NCI-H82 treated with DMSO at 0.1 percent for 48 hours (cell line): ENCODE measurements around the gene RICTOR.
A peak's percentile ranks its signal among the peaks of the same experiment; 100 is the strongest.

Experiments used
- DNase-seq: peaks from one replicate; lab custom pipeline; 2025; ENCODE audit not compliant: unreplicated experiment; lab: John Stamatoyannopoulos, UW

Gene RICTOR

GRCh38 chr5:39074017-39074814, at the start of gene RICTOR:
Gene RICTOR, minus strand, starts transcription at chr5:39074399. Its CDS starts 22 bp downstream, at chr5:39074377.
- peak; percentile 45 for DNase-seq

DNA sequence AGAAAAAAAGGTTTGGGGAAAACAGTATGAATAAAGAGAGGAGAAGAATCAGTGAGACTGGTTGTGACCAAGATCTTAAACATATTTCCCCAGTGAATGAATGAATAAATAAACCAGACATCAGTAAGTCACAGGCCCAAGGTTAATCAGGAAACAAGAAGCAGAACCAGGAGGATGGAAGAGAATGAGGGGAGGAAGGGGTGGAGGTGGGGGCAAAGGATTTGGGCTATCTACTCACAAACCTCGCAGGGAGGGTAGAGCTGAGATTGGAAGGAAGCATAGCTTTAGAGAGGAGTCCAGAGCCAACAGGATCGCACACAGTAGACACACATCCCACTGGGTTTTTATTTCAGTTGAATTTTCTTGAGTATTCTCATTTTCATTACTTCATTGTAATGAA, 47.7 kb upstream of the RICTOR start:
- DNase-seq, result no peak

GRCh38 chr5:39121315-39121714, 47.1 kb upstream of the RICTOR start:
- DNase-seq, result no peak

DNA sequence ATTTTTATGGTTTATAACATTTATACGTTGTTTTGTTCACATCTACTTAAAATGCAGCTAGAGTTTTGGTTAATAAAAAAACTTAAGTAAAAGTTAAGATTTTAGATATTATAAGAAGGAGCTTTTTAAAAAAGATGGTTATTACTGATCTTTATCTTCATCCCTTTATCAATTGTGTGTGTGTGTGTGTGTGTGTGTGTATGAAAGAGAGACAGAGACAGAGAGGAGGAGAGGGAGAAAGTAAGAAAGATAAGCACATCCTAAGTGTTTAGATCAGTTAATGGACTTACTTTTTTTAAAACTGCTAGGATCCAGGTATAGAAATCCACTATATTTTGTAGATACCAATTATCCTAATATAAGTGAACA, 45.8 kb upstream of the RICTOR start:
- DNase-seq, result no peak

DNA sequence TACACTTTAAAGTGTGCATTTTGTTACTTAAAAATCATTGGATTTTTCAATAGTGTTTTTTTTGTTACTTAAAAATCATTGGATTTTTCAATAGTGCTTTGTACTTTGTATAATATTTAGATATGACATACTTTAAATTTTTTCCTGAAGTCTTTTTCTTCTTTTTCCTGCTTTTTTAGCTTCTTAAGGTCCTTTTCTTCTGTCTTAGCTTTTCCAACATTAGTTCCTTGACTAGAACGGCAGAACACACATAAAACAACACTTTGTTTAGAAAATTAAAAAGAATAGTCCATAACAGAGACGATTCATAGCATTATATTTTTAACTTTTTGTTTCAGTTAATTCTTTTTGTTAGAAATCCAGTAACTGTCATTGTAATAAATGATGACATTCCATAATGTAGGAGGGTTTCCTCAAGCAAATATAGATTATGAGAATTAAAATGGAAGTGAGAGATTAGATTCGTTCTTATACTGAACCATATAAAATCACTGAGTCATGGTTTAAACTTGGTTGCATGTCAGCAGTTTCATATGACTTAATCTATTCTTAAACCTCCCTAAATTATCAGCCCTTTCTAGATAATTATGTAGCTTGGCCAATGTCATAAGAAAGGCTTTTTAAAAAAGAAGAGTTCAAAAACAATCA, 45.3 kb upstream of the RICTOR start:
- no peak for DNase-seq

- DNase-seq, result no peak
Measured at GRCh38 chr5:39118638-39119037, 44.4 kb upstream of the RICTOR start.

- DNase-seq, result no peak
Measured at GRCh38 chr5:39117401-39117800, 43.2 kb upstream of the RICTOR start.

DNA sequence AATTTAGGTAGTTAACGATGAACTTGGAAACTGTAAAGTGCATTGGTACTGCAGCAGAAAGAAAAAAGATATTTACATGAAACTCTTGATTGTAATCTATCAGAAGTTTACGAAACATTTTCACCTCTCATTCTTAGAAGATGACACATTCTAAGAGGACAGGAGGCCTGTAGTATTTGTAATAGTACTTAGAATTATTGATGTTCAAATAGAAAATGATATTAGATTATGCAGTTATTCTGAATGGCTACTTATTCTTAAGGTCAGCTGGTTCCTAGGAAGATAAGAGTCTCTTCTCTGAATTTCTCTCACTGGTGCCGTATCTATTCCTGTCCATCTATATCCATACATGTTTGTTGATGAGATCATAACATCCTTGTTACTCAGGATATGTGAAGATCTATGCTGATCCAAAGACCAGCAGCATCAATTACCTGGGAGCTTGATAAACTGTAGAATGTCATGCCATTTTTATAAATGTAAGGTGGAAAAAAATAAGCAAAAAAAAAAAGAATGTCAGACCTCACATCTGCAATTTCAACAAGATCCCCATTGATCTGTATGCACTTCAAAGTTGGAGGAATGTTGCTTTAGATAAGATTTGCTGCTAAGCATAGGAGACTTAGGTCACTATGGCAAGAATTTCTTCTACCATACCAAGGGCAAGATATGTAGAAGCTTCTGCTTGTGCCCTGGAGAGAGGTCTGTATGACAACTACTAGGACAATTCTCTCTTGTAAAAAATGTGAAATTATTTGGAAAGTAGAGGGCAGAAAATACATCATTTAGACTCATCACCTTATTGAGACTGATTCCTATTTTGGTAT, 42.4 kb upstream of the RICTOR start:
- no peak for DNase-seq

DNA sequence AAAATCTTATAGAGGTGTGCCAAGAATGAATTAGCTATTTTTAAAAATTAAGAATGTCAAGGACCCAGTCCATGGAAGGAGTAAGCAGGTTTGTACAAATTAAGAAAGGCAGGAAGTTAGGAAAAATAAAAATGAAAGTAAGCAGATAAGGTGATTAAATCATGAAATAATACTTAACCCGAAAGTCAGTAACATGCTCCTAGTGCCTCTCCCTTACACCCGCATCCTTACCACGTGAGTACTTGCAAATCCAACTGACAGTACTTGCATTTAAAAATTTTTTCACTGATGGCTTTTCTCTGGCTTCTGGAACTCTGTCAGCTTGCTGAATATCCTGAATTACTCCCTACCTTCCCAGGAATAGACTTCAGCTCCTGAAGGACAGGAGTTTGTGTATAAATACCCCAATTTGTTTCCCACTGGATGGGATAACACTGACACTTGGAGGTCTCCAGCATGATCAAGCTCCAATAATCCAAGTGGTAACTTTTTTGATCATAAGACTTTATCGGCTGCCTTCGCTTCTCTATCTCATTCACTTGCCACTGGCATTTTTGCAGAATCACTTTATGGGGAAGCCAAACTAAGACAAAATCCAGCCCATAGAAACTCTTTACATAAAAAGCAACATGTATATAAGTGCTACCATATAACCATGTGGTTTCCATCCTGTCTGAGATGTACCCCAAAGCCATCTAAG, 41.6 kb upstream of the RICTOR start:
- DNase-seq, result no peak

DNA sequence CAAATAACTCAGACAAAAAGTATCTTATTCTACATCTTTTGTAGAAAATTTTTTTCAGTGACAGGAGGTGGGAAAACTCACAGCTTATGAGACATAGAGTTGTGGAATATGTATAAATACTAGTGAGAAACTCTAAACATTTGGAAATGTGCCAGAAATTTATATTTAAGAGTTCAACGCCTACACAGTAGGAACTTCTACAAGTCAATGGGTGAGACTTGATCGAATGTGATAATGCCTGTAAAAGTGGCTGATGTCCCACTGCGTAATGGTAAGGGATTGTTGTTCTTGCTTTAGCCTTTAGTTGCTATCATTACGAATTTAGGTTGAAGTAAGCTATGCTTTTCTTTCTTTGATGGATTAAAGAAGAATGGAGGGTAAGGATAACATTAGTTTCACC, 40.0 kb upstream of the RICTOR start:
- DNase-seq, result no peak

DNA sequence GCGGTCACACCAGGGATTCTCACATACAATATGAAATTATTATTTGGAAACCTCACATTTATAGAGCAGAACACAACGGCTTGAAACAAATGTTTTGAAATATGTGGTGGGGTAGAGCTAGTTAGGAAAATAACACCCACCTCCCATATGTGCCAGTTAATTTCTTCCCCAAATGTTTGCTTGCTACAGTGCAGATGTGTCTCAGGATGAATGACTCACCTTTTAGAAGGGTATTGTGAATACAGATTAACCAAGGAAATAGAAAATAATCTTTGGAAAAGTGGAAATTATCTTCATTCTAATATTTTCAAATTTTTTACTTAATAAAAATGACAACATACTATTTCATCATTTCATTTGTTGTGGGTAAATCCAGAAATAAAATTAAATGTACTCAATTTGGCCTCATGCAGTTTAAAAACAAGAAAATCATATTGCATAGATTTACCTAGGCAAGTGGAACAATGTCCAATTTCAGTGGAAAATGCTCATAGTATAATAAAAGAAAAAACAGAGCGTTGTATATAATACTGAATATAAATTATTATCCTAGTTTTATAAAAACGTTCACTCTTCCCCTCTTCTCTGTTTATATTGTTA, 39.3 kb upstream of the RICTOR start:
- DNase-seq, result no peak

DNA sequence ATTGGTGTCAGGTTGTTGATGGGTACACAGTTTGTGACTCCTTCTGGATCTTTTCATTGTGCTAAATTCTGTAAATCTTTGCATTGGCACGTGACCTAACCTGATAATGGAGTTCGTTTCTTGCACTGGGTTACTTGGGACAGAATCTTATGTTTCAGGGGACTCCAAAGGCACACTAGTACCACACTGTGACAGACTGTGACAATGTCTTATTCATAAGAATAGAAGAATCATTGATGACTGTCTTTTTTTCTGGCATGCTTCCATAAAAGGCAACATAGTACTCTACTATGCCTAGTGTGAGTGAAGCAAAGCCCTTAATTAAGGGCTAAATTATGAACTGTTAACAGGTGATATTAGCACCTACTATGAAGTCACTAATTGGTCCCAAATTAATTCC, 35.4 kb upstream of the RICTOR start:
- DNase-seq, result no peak

DNA sequence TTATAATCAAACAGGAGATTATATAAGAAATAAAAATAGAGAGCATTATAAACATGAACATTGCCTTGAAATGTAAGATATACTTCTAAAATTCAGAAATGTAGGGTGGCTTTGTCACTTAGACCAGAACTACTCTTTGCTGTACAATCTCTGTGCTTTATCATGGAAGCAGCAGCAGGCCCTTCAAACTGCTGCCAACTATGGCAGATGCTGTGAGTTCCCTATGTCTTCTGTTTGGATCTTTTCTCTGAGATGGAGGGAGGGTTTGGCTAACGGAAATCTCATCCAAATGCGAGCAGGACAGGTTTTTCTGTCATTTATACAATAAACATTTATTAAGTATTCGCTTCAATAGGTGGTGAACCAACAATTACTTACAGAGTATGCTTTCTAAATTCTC, 34.8 kb upstream of the RICTOR start:
- DNase-seq, result no peak

DNA sequence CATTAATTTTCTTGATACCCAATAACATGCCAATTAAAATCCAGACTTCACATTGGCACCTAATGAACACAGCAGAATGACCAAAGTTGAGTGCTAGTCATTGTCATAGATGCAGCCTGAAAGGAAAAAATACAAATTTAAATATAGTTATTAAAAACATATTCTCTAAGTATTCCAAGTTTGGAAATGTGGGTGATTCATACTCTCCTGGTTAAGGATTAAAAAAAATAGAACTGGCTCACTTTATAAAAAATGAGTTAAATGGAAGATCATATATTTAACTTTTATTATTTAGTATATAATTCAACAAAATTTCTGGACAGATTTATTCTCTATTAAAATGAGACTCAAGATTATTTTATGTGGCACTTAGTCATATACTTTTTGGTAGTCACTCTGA, 33.2 kb upstream of the RICTOR start:
- DNase-seq, result no peak

- no peak for DNase-seq
Measured at GRCh38 chr5:39106322-39106721, 32.1 kb upstream of the RICTOR start.

DNA sequence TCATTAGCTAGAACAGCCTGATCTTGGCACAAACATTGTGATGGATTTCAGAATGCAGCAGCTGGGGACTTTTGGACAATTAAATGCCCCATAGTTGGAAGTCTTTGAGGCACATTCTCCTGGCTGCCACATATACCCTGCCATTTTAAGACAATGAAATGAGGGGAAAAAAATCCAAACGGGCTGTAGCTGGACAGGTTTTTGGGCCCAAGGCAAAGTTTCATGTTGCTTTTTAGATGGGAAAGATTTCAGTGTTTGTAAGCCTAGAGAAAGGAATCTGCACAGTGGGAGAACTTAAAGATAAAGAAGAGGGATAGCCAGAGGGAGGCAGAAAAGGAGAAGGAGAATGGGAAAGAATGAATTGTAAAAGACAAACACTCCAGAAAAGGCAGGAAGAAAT, 30.0 kb upstream of the RICTOR start:
- DNase-seq, result no peak

GRCh38 chr5:39102684-39103155, 28.5 kb upstream of the RICTOR start:
- no peak for DNase-seq

GRCh38 chr5:39100851-39101396, 26.7 kb upstream of the RICTOR start:
- no peak for DNase-seq

DNA sequence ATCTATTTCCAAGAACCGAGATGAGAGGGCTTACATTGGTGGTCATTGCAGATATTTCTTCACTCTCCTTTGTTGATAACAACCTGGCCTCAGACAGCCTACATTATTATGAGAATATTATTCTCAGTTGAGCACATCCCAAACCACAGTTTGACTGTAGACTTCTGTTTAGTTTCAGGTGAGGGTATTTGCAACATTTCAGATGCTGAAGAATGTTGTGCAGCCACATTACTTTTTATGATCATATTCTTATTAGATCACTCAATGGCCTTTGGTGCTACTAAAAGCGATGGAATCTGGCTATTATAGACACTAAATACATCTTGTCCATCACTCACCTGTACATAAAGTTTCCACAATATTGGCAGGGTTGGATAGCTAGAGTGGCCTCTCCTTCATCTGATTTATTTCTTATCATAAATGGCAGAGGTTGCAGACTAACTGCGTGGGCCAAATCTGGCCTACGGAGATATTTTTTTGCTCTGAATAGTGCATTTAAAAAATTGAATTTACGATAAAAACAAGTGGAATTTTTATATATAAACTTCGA, 26.2 kb upstream of the RICTOR start:
- DNase-seq, result no peak

DNA sequence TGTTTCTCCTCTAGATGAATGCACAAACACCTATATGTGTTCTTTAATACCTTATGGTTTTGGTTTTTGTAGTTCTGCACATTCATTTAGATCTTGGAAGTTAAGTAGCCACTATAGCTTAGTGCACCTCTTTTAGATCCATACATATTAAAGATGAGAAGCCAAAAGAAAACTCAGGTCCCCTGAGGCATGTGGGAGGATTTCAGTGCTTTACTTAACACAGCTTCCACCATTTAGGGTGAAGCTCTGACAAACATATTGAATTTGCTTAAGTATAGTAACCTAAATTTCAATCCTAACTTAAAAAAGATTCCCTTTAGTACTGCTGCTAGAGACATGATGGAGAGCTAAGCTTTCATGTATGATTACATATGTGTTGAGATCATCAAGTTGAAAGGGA, 25.6 kb upstream of the RICTOR start:
- DNase-seq, result no peak
